Ishikawa (cell line): ENCODE results near the gene RGMA.

Source experiments
- CEBPB ChIP-seq: IDR thresholded peaks from 2 replicates; pipeline ENCODE4 v1.6.1; 2012
- CREB1 ChIP-seq: IDR thresholded peaks from 2 replicates; pipeline ENCODE4 v1.6.1; 2012; ENCODE audit warnings: low read depth
- EGR1 ChIP-seq: IDR thresholded peaks from 2 replicates; pipeline ENCODE4 v1.6.1; 2012
- EP300 ChIP-seq: IDR thresholded peaks from 2 replicates; pipeline ENCODE4 v1.6.1; 2012; ENCODE audit warnings: borderline replicate concordance
- FOXM1 ChIP-seq: IDR thresholded peaks from 2 replicates; pipeline ENCODE4 v1.6.1; 2012; ENCODE audit warnings: low read depth, borderline replicate concordance
- MAX ChIP-seq: IDR thresholded peaks from 2 replicates; pipeline ENCODE4 v1.6.1; 2012
- NFIC ChIP-seq: IDR thresholded peaks from 2 replicates; pipeline ENCODE4 v1.6.1; 2012
- RAD21 ChIP-seq: IDR thresholded peaks from 2 replicates; pipeline ENCODE4 v1.6.1; 2012; ENCODE audit warnings: low read depth
- REST ChIP-seq: IDR thresholded peaks from 2 replicates; pipeline ENCODE4 v1.6.1; 2012; ENCODE audit warnings: low read depth, mild to moderate bottlenecking
- TAF1 ChIP-seq: IDR thresholded peaks from 2 replicates; pipeline ENCODE4 v1.6.1; 2012; ENCODE audit warnings: low read depth, mild to moderate bottlenecking
- TCF12 ChIP-seq: IDR thresholded peaks from 2 replicates; pipeline ENCODE4 v1.6.1; 2012; ENCODE audit warnings: low read depth
- TEAD4 ChIP-seq: IDR thresholded peaks from 2 replicates; pipeline ENCODE4 v1.6.1; 2012
- USF1 ChIP-seq: IDR thresholded peaks from 2 replicates; pipeline ENCODE4 v1.6.1; 2012
- YY1 ChIP-seq: IDR thresholded peaks from 2 replicates; pipeline ENCODE4 v1.6.1; 2012; ENCODE audit warnings: low read depth
- ZBTB7A ChIP-seq: IDR thresholded peaks from 2 replicates; pipeline ENCODE4 v1.6.1; 2012; ENCODE audit warnings: low read depth

RGMA gene

GRCh38 chr15:93070551-93071296 is 18.3 kb downstream of the RGMA start:
- TF ChIP-seq USF1 (no peak), TAF1 (no peak), MAX (no peak), TCF12 (no peak), EP300 (no peak), ZBTB7A (no peak), REST (no peak), FOXM1 (no peak)

GRCh38 chr15:93070132-93070531 is 18.9 kb downstream of the RGMA start:
- TF ChIP-seq REST = no peak
- TF ChIP-seq RAD21 = no peak
- TF ChIP-seq CREB1 = no peak
- TF ChIP-seq TCF12 = no peak
- no peak for TF ChIP-seq CEBPB
- TF ChIP-seq MAX = no peak
- TF ChIP-seq TEAD4 = no peak
- TF ChIP-seq NFIC = no peak
- no peak for TF ChIP-seq EGR1
- no peak for TF ChIP-seq EP300
- TF ChIP-seq YY1 = no peak
- TF ChIP-seq FOXM1 = no peak
- TF ChIP-seq TAF1 = no peak
- TF ChIP-seq ZBTB7A = no peak
- TF ChIP-seq USF1 = no peak

GRCh38 chr15:93068581-93069199 is 20.3 kb downstream of the RGMA start:
- no peak for TF ChIP-seq TEAD4
- no peak for TF ChIP-seq EGR1
- no peak for TF ChIP-seq NFIC
- TF ChIP-seq MAX = no peak
- TF ChIP-seq USF1 = no peak
- TF ChIP-seq TCF12 = no peak
- TF ChIP-seq RAD21 = no peak
- no peak for TF ChIP-seq YY1
- no peak for TF ChIP-seq EP300
- TF ChIP-seq TAF1 = no peak
- TF ChIP-seq FOXM1 = no peak

GRCh38 chr15:93067649-93068085 is 21.3 kb downstream of the RGMA start:
- no peak for TF ChIP-seq EP300
- no peak for TF ChIP-seq FOXM1
- TF ChIP-seq TAF1 = no peak
- no peak for TF ChIP-seq ZBTB7A
- TF ChIP-seq MAX = no peak
- TF ChIP-seq YY1 = no peak
- no peak for TF ChIP-seq TCF12
- TF ChIP-seq CEBPB = no peak
- TF ChIP-seq TEAD4 = no peak
- no peak for TF ChIP-seq REST
- no peak for TF ChIP-seq EGR1
- TF ChIP-seq USF1 = no peak
- no peak for TF ChIP-seq RAD21
- TF ChIP-seq NFIC = no peak
- no peak for TF ChIP-seq CREB1
